ENCODE data around the gene FAM83E.

GRCh38 chr19:48614436-48615230 lies at the start of gene FAM83E:
- TF ChIP-seq CTCF (IDR thresholded peaks at IDR 0.05 in 4 of 5, conservative IDR thresholded peaks at IDR 0.05 in 1 of 5) (no peak), POLR2A (IDR thresholded peaks at IDR 0.05) (no peak)
